Measurements from ENCODE around the gene CLIC3.

- TF ChIP-seq CTCF (IDR thresholded peaks at IDR 0.05; ENCODE audit: low read length) = no peak
- no peak for TF ChIP-seq EZH2 (IDR thresholded peaks at IDR 0.05; ENCODE audit: borderline replicate concordance, low read length)
Measured at GRCh38 chr9:136962701-136963248, 33.6 kb downstream of the CLIC3 start.
